Measurements from ENCODE around the gene PTPN1.

DNA sequence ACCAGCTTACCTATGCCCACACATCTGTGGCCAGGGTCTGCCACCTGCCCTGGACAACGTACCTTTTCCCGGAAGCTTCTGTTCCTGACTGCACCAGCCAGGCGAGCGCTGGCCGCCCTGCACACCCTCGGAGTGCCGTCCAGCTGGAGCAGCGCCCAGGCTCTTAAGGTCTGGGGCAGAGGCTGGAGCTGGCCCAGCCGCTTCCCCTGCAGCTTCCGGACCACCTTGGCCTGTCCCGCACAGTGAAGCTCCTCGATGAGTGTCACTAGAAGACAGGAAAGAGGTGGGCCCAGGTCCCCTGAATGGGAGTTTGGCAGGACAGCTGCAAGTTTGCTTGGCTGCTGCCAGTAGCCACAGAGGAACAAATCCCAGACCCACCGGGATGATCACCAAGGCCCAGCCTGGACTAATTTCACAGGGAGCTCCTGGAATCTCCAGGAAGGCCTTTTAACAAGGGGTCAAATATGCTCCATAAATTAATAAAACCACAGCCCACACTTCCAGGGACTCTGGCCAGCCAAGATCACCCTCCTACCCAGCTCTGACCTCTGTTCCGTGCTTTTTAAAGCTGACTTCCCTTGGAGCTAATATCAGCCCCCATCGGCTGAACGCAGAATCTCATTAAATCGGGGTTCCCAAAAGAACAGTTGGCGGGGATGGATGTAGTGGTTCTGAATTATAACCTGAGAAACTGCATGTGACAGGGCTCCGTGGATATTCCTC, 82.3 kb downstream of the PTPN1 start:
- no peak for TF ChIP-seq TAF1 (conservative IDR thresholded peaks at IDR 0.05)
- TF ChIP-seq CTCF (IDR thresholded peaks at IDR 0.05; ENCODE audit: low read depth, low read length, missing input control): no peak
- TF ChIP-seq REST (IDR thresholded peaks at IDR 0.05): no peak
- TF ChIP-seq RAD21 (IDR thresholded peaks at IDR 0.05): peak; percentile 16 to 22
- TF ChIP-seq, protein P1, sequence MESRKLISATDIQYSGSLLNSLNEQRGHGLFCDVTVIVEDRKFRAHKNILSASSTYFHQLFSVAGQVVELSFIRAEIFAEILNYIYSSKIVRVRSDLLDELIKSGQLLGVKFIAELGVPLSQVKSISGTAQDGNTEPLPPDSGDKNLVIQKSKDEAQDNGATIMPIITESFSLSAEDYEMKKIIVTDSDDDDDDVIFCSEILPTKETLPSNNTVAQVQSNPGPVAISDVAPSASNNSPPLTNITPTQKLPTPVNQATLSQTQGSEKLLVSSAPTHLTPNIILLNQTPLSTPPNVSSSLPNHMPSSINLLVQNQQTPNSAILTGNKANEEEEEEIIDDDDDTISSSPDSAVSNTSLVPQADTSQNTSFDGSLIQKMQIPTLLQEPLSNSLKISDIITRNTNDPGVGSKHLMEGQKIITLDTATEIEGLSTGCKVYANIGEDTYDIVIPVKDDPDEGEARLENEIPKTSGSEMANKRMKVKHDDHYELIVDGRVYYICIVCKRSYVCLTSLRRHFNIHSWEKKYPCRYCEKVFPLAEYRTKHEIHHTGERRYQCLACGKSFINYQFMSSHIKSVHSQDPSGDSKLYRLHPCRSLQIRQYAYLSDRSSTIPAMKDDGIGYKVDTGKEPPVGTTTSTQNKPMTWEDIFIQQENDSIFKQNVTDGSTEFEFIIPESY (IDR thresholded peaks at IDR 0.05): no peak
- no peak for TF ChIP-seq JUND (IDR thresholded peaks at IDR 0.05)
- no peak for TF ChIP-seq YY1 (IDR thresholded peaks at IDR 0.05)
- no peak for TF ChIP-seq HNF4G (IDR thresholded peaks at IDR 0.05)
